ENCODE results near the gene PLA2G4A. TPM values are rescaled to one million over a fixed set of nuclear protein-coding genes. Genes with fewer than 3 reads are reported as not detected.

PLA2G4A gene
- total and polyA plus RNA-seq, 2 experiments from 2014 or later, result 1.1 to 3.8 TPM

DNA sequence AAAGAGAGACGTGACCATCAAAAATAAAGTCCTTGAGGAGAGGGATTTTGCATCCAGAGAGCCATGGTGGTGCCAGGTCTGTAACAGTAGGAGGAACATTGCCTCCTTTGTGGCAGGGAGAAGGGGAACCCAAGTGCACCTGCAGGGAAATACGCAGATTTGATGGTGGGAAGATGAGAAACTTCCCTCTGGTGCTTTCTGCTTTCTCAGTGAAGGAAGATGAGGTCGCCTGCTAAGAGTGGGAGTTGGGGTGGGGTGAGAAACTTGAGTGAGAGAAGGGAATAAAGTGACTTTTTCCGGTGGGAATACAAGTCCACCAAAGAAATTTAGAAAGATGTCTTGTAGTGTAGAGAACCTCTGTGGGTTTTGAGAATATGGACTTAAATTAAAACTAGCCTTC lies 9.1 kb downstream of the PLA2G4A start:
- Histone ChIP-seq H2AFZ (no peak overlapping the region), H4K20me1 (replicated peaks; ENCODE audit: insufficient read depth) (no peaks in the 10 kb centered on the region), H3K79me2 (replicated peaks; ENCODE audit: insufficient read depth) (no peaks in the 10 kb centered on the region), H3K9me2 (ENCODE audit: insufficient read depth) (no peaks in the 10 kb centered on the region), H3F3A (replicated peaks; ENCODE audit: low read depth) (no peaks in the 10 kb centered on the region), H3K4me2 (no peak overlapping the region), H3K27ac (ENCODE audit: low read depth) (no peak overlapping the region), H3K36me3 (ENCODE audit: insufficient read depth) (no peaks in the 10 kb centered on the region), H3K4me1 (ENCODE audit: insufficient read depth) (no peaks in the 10 kb centered on the region), H3K4me3 (no peak overlapping the region), H3K27me3 (ENCODE audit: insufficient read depth) (no peaks in the 10 kb centered on the region)
- no peaks in the 10 kb centered on the region for H3K9me3 Mint-ChIP-seq
- TF ChIP-seq STAT1 (IDR thresholded peaks at IDR 0.05; ENCODE audit: unreplicated experiment), result no peak
- no peak for TF ChIP-seq CREB1 (CRISPR knock-in tag; IDR thresholded peaks at IDR 0.05; ENCODE audit: low read depth)
- TF ChIP-seq, protein P1, sequence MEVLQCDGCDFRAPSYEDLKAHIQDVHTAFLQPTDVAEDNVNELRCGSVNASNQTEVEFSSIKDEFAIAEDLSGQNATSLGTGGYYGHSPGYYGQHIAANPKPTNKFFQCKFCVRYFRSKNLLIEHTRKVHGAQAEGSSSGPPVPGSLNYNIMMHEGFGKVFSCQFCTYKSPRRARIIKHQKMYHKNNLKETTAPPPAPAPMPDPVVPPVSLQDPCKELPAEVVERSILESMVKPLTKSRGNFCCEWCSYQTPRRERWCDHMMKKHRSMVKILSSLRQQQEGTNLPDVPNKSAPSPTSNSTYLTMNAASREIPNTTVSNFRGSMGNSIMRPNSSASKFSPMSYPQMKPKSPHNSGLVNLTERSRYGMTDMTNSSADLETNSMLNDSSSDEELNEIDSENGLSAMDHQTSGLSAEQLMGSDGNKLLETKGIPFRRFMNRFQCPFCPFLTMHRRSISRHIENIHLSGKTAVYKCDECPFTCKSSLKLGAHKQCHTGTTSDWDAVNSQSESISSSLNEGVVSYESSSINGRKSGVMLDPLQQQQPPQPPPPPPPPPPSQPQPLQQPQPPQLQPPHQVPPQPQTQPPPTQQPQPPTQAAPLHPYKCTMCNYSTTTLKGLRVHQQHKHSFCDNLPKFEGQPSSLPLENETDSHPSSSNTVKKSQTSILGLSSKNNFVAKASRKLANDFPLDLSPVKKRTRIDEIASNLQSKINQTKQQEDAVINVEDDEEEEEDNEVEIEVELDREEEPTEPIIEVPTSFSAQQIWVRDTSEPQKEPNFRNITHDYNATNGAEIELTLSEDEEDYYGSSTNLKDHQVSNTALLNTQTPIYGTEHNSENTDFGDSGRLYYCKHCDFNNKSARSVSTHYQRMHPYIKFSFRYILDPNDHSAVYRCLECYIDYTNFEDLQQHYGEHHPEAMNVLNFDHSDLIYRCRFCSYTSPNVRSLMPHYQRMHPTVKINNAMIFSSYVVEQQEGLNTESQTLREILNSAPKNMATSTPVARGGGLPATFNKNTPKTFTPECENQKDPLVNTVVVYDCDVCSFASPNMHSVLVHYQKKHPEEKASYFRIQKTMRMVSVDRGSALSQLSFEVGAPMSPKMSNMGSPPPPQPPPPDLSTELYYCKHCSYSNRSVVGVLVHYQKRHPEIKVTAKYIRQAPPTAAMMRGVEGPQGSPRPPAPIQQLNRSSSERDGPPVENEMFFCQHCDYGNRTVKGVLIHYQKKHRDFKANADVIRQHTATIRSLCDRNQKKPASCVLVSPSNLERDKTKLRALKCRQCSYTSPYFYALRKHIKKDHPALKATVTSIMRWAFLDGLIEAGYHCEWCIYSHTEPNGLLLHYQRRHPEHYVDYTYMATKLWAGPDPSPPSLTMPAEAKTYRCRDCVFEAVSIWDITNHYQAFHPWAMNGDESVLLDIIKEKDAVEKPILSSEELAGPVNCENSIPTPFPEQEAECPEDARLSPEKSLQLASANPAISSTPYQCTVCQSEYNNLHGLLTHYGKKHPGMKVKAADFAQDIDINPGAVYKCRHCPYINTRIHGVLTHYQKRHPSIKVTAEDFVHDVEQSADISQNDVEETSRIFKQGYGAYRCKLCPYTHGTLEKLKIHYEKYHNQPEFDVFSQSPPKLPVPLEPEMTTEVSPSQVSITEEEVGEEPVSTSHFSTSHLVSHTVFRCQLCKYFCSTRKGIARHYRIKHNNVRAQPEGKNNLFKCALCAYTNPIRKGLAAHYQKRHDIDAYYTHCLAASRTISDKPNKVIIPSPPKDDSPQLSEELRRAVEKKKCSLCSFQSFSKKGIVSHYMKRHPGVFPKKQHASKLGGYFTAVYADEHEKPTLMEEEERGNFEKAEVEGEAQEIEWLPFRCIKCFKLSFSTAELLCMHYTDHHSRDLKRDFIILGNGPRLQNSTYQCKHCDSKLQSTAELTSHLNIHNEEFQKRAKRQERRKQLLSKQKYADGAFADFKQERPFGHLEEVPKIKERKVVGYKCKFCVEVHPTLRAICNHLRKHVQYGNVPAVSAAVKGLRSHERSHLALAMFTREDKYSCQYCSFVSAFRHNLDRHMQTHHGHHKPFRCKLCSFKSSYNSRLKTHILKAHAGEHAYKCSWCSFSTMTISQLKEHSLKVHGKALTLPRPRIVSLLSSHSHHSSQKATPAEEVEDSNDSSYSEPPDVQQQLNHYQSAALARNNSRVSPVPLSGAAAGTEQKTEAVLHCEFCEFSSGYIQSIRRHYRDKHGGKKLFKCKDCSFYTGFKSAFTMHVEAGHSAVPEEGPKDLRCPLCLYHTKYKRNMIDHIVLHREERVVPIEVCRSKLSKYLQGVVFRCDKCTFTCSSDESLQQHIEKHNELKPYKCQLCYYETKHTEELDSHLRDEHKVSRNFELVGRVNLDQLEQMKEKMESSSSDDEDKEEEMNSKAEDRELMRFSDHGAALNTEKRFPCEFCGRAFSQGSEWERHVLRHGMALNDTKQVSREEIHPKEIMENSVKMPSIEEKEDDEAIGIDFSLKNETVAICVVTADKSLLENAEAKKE (CRISPR knock-in tag; IDR thresholded peaks at IDR 0.05), result no peak
- no peak for TF ChIP-seq JUNB (IDR thresholded peaks at IDR 0.05; ENCODE audit: unreplicated experiment)
- TF ChIP-seq ZNF331 (CRISPR knock-in tag; IDR thresholded peaks at IDR 0.05; ENCODE audit: low read depth), result no peak
- no peak for TF ChIP-seq POLR2AphosphoS5 (IDR thresholded peaks at IDR 0.05; ENCODE audit: low read depth)
- TF ChIP-seq, protein P2, sequence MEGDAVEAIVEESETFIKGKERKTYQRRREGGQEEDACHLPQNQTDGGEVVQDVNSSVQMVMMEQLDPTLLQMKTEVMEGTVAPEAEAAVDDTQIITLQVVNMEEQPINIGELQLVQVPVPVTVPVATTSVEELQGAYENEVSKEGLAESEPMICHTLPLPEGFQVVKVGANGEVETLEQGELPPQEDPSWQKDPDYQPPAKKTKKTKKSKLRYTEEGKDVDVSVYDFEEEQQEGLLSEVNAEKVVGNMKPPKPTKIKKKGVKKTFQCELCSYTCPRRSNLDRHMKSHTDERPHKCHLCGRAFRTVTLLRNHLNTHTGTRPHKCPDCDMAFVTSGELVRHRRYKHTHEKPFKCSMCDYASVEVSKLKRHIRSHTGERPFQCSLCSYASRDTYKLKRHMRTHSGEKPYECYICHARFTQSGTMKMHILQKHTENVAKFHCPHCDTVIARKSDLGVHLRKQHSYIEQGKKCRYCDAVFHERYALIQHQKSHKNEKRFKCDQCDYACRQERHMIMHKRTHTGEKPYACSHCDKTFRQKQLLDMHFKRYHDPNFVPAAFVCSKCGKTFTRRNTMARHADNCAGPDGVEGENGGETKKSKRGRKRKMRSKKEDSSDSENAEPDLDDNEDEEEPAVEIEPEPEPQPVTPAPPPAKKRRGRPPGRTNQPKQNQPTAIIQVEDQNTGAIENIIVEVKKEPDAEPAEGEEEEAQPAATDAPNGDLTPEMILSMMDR (conservative IDR thresholded peaks at IDR 0.05; ENCODE audit: low read depth in 2 of 2), result no peak
- no peak for TF ChIP-seq EZH2phosphoT487 (IDR thresholded peaks at IDR 0.05; ENCODE audit: unreplicated experiment)
- no peak for TF ChIP-seq EZH2 (IDR thresholded peaks at IDR 0.05; ENCODE audit: low read depth, unreplicated experiment)
- TF ChIP-seq, protein P3, sequence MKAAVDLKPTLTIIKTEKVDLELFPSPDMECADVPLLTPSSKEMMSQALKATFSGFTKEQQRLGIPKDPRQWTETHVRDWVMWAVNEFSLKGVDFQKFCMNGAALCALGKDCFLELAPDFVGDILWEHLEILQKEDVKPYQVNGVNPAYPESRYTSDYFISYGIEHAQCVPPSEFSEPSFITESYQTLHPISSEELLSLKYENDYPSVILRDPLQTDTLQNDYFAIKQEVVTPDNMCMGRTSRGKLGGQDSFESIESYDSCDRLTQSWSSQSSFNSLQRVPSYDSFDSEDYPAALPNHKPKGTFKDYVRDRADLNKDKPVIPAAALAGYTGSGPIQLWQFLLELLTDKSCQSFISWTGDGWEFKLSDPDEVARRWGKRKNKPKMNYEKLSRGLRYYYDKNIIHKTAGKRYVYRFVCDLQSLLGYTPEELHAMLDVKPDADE (IDR thresholded peaks at IDR 0.05), result no peak
- TF ChIP-seq, protein P4, sequence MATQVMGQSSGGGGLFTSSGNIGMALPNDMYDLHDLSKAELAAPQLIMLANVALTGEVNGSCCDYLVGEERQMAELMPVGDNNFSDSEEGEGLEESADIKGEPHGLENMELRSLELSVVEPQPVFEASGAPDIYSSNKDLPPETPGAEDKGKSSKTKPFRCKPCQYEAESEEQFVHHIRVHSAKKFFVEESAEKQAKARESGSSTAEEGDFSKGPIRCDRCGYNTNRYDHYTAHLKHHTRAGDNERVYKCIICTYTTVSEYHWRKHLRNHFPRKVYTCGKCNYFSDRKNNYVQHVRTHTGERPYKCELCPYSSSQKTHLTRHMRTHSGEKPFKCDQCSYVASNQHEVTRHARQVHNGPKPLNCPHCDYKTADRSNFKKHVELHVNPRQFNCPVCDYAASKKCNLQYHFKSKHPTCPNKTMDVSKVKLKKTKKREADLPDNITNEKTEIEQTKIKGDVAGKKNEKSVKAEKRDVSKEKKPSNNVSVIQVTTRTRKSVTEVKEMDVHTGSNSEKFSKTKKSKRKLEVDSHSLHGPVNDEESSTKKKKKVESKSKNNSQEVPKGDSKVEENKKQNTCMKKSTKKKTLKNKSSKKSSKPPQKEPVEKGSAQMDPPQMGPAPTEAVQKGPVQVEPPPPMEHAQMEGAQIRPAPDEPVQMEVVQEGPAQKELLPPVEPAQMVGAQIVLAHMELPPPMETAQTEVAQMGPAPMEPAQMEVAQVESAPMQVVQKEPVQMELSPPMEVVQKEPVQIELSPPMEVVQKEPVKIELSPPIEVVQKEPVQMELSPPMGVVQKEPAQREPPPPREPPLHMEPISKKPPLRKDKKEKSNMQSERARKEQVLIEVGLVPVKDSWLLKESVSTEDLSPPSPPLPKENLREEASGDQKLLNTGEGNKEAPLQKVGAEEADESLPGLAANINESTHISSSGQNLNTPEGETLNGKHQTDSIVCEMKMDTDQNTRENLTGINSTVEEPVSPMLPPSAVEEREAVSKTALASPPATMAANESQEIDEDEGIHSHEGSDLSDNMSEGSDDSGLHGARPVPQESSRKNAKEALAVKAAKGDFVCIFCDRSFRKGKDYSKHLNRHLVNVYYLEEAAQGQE (IDR thresholded peaks at IDR 0.05; ENCODE audit: unreplicated experiment), result no peak
- TF ChIP-seq NANOG (IDR thresholded peaks at IDR 0.05; ENCODE audit: borderline replicate concordance), result no peak
- no peak for TF ChIP-seq ZNF114 (CRISPR knock-in tag; IDR thresholded peaks at IDR 0.05)
- DNase-seq (ENCODE audit: low spot score) (no peak), ATAC-seq (no peak)
- no peaks in the 10 kb centered on the region for H3K36me3 Mint-ChIP-seq (ENCODE audit: low read depth)
- H3K27ac Mint-ChIP-seq, result no peak overlapping the region
- H3K27me3 Mint-ChIP-seq (ENCODE audit: insufficient read depth, low read depth, poor library complexity), result no peaks in the 10 kb centered on the region
- H3K4me1 Mint-ChIP-seq, result peaks cover 5% of the 10 kb centered on the region; the same call in 2 of the 3 replicates
- no peak overlapping the region for H3K4me3 Mint-ChIP-seq
